GM19023 (cell line): Measurements from ENCODE around the gene NBPF1.
A peak's percentile ranks its signal among the peaks of the same experiment; 100 is the strongest.
"Not testable (repeated sequence)": the region's sequence is repeated elsewhere in the genome, so short reads cannot be mapped to it uniquely, and the experiment has no call there.

Experiments used
- ATAC-seq: cut with Tn5 transposase; IDR thresholded peaks from one replicate; pipeline ENCODE4 v1.9.1; 2021; ENCODE audit warnings: mild to moderate bottlenecking, moderate library complexity; ENCODE audit not compliant: unreplicated experiment

NBPF1 gene

GRCh38 chr1:16519255-16519951 is 94.0 kb downstream of the NBPF1 start:
- not testable (repeated sequence) for ATAC-seq

- not testable (repeated sequence) for ATAC-seq
Observed at GRCh38 chr1:16518913-16519254, 94.5 kb downstream of the NBPF1 start.

GRCh38 chr1:16516694-16517410 is 96.5 kb downstream of the NBPF1 start:
- not testable (repeated sequence) for ATAC-seq

GRCh38 chr1:16514107-16515055 is 99.0 kb downstream of the NBPF1 start, which contains the start of gene RNU1-1:
Gene RNU1-1, minus strand, starts transcription at chr1:16514285.
- not testable (repeated sequence) for ATAC-seq

GRCh38 chr1:16513412-16514106 is 99.8 kb downstream of the NBPF1 start:
- ATAC-seq, result peak; percentile 81

GRCh38 chr1:16512624-16513411 is 100.5 kb downstream of the NBPF1 start:
- not testable (repeated sequence) for ATAC-seq
